A549 treated with AZD9567 at 1 μM for 4 hours (cell line): ENCODE measurements around the gene CD82. TPM values are rescaled to one million over a fixed set of nuclear protein-coding genes. Genes with fewer than 3 reads are reported as not detected.

ENCODE experiments used
- total RNA-seq: library from RNA; stranded (reverse); fragments of 200-300 nt; extraction: Qiagen RNA extraction; gene quantifications from 5 replicates; pipeline ENCODE4 v1.2.3, GENCODE V29; 2022; ENCODE audit not compliant: insufficient read depth

Gene CD82, protein sequence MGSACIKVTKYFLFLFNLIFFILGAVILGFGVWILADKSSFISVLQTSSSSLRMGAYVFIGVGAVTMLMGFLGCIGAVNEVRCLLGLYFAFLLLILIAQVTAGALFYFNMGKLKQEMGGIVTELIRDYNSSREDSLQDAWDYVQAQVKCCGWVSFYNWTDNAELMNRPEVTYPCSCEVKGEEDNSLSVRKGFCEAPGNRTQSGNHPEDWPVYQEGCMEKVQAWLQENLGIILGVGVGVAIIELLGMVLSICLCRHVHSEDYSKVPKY
- 4.2 to 11.6 TPM (median 5.2 TPM) in 5 replicates for total RNA-seq

DNA sequence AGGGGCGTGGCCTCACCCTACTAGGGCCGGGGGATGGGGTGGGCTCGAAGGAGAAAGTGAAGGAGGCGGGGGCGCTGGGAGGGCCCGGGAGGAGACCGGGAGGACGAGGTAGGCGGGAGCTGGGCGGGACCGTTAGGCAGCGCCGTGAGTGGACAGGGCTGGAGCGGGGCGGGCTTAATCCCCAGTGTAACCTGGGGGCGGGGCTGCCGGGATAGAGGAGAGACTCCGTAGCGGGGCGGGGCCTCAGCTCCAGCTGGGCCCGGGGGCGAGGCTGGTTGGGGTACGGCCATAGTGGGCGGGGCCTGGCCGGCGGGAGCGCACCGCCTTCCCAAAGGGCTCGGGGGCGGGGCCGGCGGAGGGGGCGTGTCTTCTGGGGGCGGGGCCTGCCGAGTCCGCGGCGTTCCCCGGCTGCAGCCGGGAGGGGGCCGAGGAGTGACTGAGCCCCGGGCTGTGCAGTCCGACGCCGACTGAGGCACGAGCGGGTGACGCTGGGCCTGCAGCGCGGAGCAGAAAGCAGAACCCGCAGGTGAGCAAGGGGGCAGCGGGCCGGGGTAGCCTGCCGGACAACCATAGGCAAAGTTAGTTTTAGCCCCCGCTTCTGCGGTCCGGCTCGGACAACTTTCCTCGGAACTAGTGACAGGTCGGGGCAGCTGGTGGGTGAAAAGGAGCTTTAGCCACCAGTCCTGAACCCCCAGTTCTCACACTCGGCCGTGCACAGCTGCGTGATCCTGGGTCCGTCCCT is at the start of gene CD82:
TSS of gene CD82 (plus strand) at position 453 of the 742 bp plus-strand sequence. CDS start 29,000 bp downstream, outside the sequence.

Other genes with a start within 250 kb of the CD82 start
- gene TSPAN18, start 161.3 kb downstream of the CD82 start, total RNA-seq: 1.8 to 2.7 TPM (median 2.3 TPM) in 5 replicates